GM18858 (cell line): ENCODE data around the gene KCNK4.

Experiments
- ATAC-seq: cut with Tn5 transposase; IDR thresholded peaks from one replicate; pipeline ENCODE4 v1.9.1; 2021; ENCODE audit not compliant: unreplicated experiment

KCNK4 gene

GRCh38 chr11:64289002-64289564 is 2.0 kb upstream of the KCNK4 start:
- no peak for ATAC-seq

- no peak for ATAC-seq
Observed at GRCh38 chr11:64290352-64291261, 495 bp upstream of the KCNK4 start.

- ATAC-seq: no peak
Observed at GRCh38 chr11:64291752-64292459, 804 bp downstream of the KCNK4 start.

- no peak for ATAC-seq
Observed at GRCh38 chr11:64292460-64293254, 1.6 kb downstream of the KCNK4 start.

GRCh38 chr11:64294774-64295173 is 3.7 kb downstream of the KCNK4 start:
- ATAC-seq: no peak

- ATAC-seq: no peak
Observed at GRCh38 chr11:64295760-64296159, 4.7 kb downstream of the KCNK4 start.

- ATAC-seq: no peak
Observed at GRCh38 chr11:64296236-64296635, 5.1 kb downstream of the KCNK4 start.

GRCh38 chr11:64296830-64297698 is 6.0 kb downstream of the KCNK4 start:
- no peak for ATAC-seq

GRCh38 chr11:64297699-64298358 is 6.7 kb downstream of the KCNK4 start:
- ATAC-seq: no peak

GRCh38 chr11:64298966-64299846 is 8.1 kb downstream of the KCNK4 start:
- no peak for ATAC-seq

- ATAC-seq: no peak
Observed at GRCh38 chr11:64299847-64300648, 8.9 kb downstream of the KCNK4 start, which contains the start of gene CATSPERZ. Gene CATSPERZ (plus strand): TSS chr11:64300358. CDS start chr11:64300411, 53 bp downstream.

- no peak for ATAC-seq
Observed at GRCh38 chr11:64303109-64304031, 12.3 kb downstream of the KCNK4 start.

GRCh38 chr11:64304032-64304315 is 12.9 kb downstream of the KCNK4 start:
- ATAC-seq: no peak

- peak; percentile 27 for ATAC-seq
Observed at GRCh38 chr11:64304316-64305072, 13.4 kb downstream of the KCNK4 start.

- ATAC-seq: peak; percentile 48
Observed at GRCh38 chr11:64305075-64305690, 14.1 kb downstream of the KCNK4 start, which contains the start of gene ESRRA. Gene ESRRA (plus strand): TSS chr11:64305524. CDS start chr11:64307180, 1,656 bp downstream.
